HepG2 (cell line): ENCODE measurements around the gene MS4A10. TPM values are rescaled to one million over a fixed set of nuclear protein-coding genes. Genes with fewer than 3 reads are reported as not detected.

Experiments used
- ATAC-seq: fragments of 200-7000 bp; cut with Tn5 transposase; 3 replicates; pipeline ENCODE4 v1.9.1; 2020; ENCODE audit warnings: mild to moderate bottlenecking, moderate library complexity
- BruUV-seq: library from RNA; stranded (reverse); fragments of 400-500 nt; replicated peaks from 2 replicates; lab custom pipeline; 2021; lab: Mats Ljungman, UMichigan
- CTCF ChIA-PET: fragments of 300-600 bp; formaldehyde crosslinking; extraction: SDS; loops from one replicate; lab custom pipeline; 2021; ENCODE audit warnings: low total read pairs, inconsistent platforms, low intra/inter-chr PET ratio; lab: Yijun Ruan, JAX
- POLR2A ChIA-PET: fragments of 350-600 bp; sonication (Branson Sonifier 250); formaldehyde crosslinking; loops from one replicate; lab custom pipeline; 2020; ENCODE audit warnings: antibody characterized with exemption, inconsistent platforms; lab: Yijun Ruan, JAX
- DNase-seq: peaks from one replicate; pipeline ENCODE4 v3.0.0-alpha.2; 2015; ENCODE audit warnings: low spot score
- FAIRE-seq: peaks from 3 replicates; lab custom pipeline; 2011; peaks lifted over from hg19 to GRCh38; lab: Jason Lieb, UNC
- H2AFZ ChIP-seq: one replicate; pipeline ENCODE4 v1.6.1; 2011; ENCODE audit warnings: low read length, inconsistent platforms
- H3K27ac ChIP-seq: fragments of 300-600 bp; 3 replicates; pipeline ENCODE4 v1.8.0; 2011; ENCODE audit warnings: mixed run types, mild to moderate bottlenecking, mixed read lengths, low read length, inconsistent platforms; ENCODE audit not compliant: insufficient read depth; ENCODE audit errors: extremely low read length
- H3K27me3 ChIP-seq, 2 experiments: fragments of 200-600 bp in 1 of 2; 2 replicates in 1 of 2; 3 replicates in 1 of 2; pipeline versions ENCODE4 v1.6.0 to v1.8.0; 2011; ENCODE audit warnings: low read length in 2 of 2, mild to moderate bottlenecking in 2 of 2, moderate library complexity in 2 of 2, inconsistent platforms in 1 of 2; ENCODE audit not compliant: insufficient read depth in 2 of 2, control insufficient read depth in 1 of 2
- H3K36me3 ChIP-seq, 2 experiments: fragments of 200-600 bp in 1 of 2; replicated peaks in 1 of 2; 2 replicates in 1 of 2; 3 replicates in 1 of 2; pipeline versions ENCODE4 v1.5.1 to v1.8.0; 2011; ENCODE audit warnings: low read length in 2 of 2, inconsistent platforms in 1 of 2; ENCODE audit not compliant: insufficient read depth in 2 of 2, control insufficient read depth in 1 of 2
- H3K4me1 ChIP-seq: 2 replicates; pipeline ENCODE4 v1.5.1; 2012; ENCODE audit warnings: low read length, inconsistent platforms; ENCODE audit not compliant: insufficient read depth
- H3K4me2 ChIP-seq: 2 replicates; pipeline ENCODE4 v1.6.0; 2011; ENCODE audit warnings: low read depth, low read length, inconsistent platforms
- H3K4me3 ChIP-seq, 3 experiments: fragments of 200-600 bp in 1 of 3; sonication (generic), shearing (Covaris generic) in 1 of 3; replicated peaks in 1 of 3; 2 replicates each; pipeline ENCODE4 v1.5.1; 2011 to 2016; ENCODE audit warnings: low read length in 3 of 3, inconsistent platforms in 2 of 3, low read depth in 2 of 3, mild to moderate bottlenecking in 2 of 3, control low read depth in 1 of 3, mixed read lengths in 1 of 3; ENCODE audit not compliant: insufficient read depth in 1 of 3
- H3K79me2 ChIP-seq: one replicate; pipeline ENCODE4 v1.6.1; 2011; ENCODE audit warnings: low read length, inconsistent platforms; ENCODE audit not compliant: insufficient read depth
- H3K9ac ChIP-seq: 2 replicates; pipeline ENCODE4 v1.6.0; 2011; ENCODE audit warnings: mild to moderate bottlenecking, low read depth, low read length, inconsistent platforms; ENCODE audit not compliant: insufficient read depth
- H3K9me3 ChIP-seq: 2 replicates; pipeline ENCODE4 v1.5.1; 2012; ENCODE audit warnings: mild to moderate bottlenecking, low read length
- H4K20me1 ChIP-seq: 2 replicates; pipeline ENCODE4 v1.6.0; 2011; ENCODE audit warnings: inconsistent platforms, mild to moderate bottlenecking, low read length, moderate library complexity; ENCODE audit not compliant: insufficient read depth
- ATF1 ChIP-seq: IDR thresholded peaks from 2 replicates; pipeline ENCODE4 v1.6.1; 2016; ENCODE audit warnings: mild to moderate bottlenecking, control low read depth
- GABPA ChIP-seq, 2 experiments: IDR thresholded peaks; 2 replicates each; pipeline ENCODE4 v1.6.1; 2011 to 2016; ENCODE audit warnings: low read depth in 2 of 2, low read length in 1 of 2, missing biosample characterization in 1 of 2, missing genetic modification characterization in 1 of 2
- MEF2D ChIP-seq: sonication (generic); formaldehyde crosslinking; IDR thresholded peaks from 2 replicates; pipeline ENCODE4 v1.5.1; 2020; ENCODE audit warnings: mild to moderate bottlenecking, missing genetic modification reagents
- MTA3 ChIP-seq: sonication (generic); formaldehyde crosslinking; IDR thresholded peaks from 2 replicates; pipeline ENCODE4 v1.4.0; 2020; ENCODE audit warnings: missing genetic modification reagents
- SMARCE1 ChIP-seq: fragments of 450-650 bp; IDR thresholded peaks from 2 replicates; pipeline ENCODE4 v1.6.1; 2017; ENCODE audit warnings: borderline replicate concordance
- ZFP90 ChIP-seq: sonication (generic); formaldehyde crosslinking; IDR thresholded peaks from 2 replicates; pipeline ENCODE4 v1.8.0; 2022; ENCODE audit warnings: missing genetic modification reagents, mild to moderate bottlenecking, inconsistent platforms, borderline replicate concordance
- ZNF703 ChIP-seq: sonication (generic); formaldehyde crosslinking; IDR thresholded peaks from 2 replicates; pipeline ENCODE4 v1.5.1; 2020; ENCODE audit warnings: missing genetic modification reagents, mild to moderate bottlenecking, moderate library complexity, borderline replicate concordance
- ZNF720 ChIP-seq: sonication (generic); formaldehyde crosslinking; IDR thresholded peaks from 2 replicates; pipeline ENCODE4 v1.4.0; 2020; ENCODE audit warnings: missing genetic modification reagents
- ZNF724P ChIP-seq: sonication (generic); formaldehyde crosslinking; IDR thresholded peaks from 2 replicates; pipeline ENCODE4 v1.8.0; 2022; ENCODE audit warnings: missing genetic modification reagents, borderline replicate concordance
- WGBS: methylation state at CpG from one replicate; pipeline ENCODE4 v1.1.6; 2017; ENCODE audit warnings: low lambda C conversion rate; 5-methylcytosine and 5-hydroxymethylcytosine counted together
- in situ Hi-C: cut with HindIII; loops from 2 replicates; pipeline ENCODE4 v1.10.0; 2017; ENCODE audit warnings: low pct_unique_long_range_greater_than_20kb; ENCODE audit not compliant: extremely low pct_ligation_motif_present
- intact Hi-C: fragments of 100-400 bp; cut with micrococcal nuclease; formaldehyde crosslinking; loops from one replicate; pipeline ENCODE4 v1.10.0; 2022; ENCODE audit not compliant: unreplicated experiment
- polyA plus RNA-seq, 8 experiments: library from polyadenylated mRNA; depleted of rRNA in 3 of 8; stranded (reverse) in 7 of 8; unstranded in 1 of 8; fragments of >200 nt; fragmentation: Illumina TruSeq in 4 of 8; extraction: Trizol in 4 of 8; gene quantifications; 2 replicates each; pipeline versions ENCODE4 v1.2.1 to v1.2.3, GENCODE V29; 2011 to 2016; ENCODE audit warnings: low read depth in 4 of 8, missing spikeins in 1 of 8, mixed read lengths in 1 of 8; ENCODE audit not compliant: insufficient read depth in 1 of 8
- total RNA-seq, 5 experiments: library from RNA; depleted of rRNA; stranded (reverse); fragments of >200 nt; fragmentation: Illumina TruSeq; extraction: Trizol; gene quantifications; 2 replicates each; pipeline ENCODE4 v1.2.3, GENCODE V29; 2016; ENCODE audit warnings: low read depth in 1 of 5
- TF ChIP-seq, protein P1 (sequence below): sonication (generic); formaldehyde crosslinking; IDR thresholded peaks from 2 replicates; pipeline ENCODE4 v1.4.0; 2020; ENCODE audit warnings: missing genetic modification reagents
- TF ChIP-seq, protein P2 (sequence below): sonication (generic); formaldehyde crosslinking; conservative IDR thresholded peaks from 2 replicates; pipeline ENCODE4 v1.8.0; 2022; ENCODE audit warnings: mild to moderate bottlenecking, moderate library complexity, missing genetic modification reagents
- TF ChIP-seq, protein P3 (sequence below): conservative IDR thresholded peaks from 2 replicates; pipeline ENCODE4 v1.6.1; 2018; ENCODE audit warnings: missing genetic modification reagents
- TF ChIP-seq, protein P4 (sequence below): sonication (generic); formaldehyde crosslinking; IDR thresholded peaks from 2 replicates; pipeline ENCODE4 v1.5.1; 2020; ENCODE audit warnings: mild to moderate bottlenecking, missing genetic modification reagents
- TF ChIP-seq, protein P5 (sequence below): sonication (generic); formaldehyde crosslinking; IDR thresholded peaks from 2 replicates; pipeline ENCODE4 v1.4.0; 2020; ENCODE audit warnings: missing genetic modification reagents

MS4A10 gene
- total and polyA plus RNA-seq, 2 of the 13 experiments (the other 11 are each of a cell fraction or from before 2014, with no cell fraction given): not detected

DNA sequence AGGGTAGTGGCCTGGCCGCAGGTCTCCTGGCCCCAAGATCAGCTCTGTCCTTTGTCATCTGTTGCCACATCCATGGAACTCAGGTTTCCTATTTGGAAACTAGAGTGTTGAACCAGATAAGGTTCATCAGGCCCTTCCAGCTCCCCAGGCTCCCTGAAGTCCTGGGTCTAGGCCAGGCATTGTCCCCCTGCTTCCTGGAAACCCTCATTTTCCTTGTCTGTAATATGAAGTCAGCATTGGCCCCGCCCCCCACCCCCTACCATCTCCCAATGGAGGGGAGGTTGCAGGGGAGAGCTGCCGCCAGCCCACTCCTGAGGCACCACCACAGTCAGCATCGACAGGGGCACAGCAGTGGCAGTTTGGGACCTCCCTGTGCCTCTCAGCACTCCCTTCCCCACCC is 9.0 kb upstream of the MS4A10 start:
- Histone ChIP-seq H3K27me3 (peaks cover 0 to 28% of the 10 kb centered on the region in 2 experiments; a peak in 1 of 5 replicates), H4K20me1 (no peaks in the 10 kb centered on the region), H3K4me3 (no peak overlapping the region), H3K4me2 (no peak overlapping the region), H3K9me3 (no peaks in the 10 kb centered on the region), H3K4me1 (no peaks in the 10 kb centered on the region), H3K27ac (no peak overlapping the region), H2AFZ (no peak overlapping the region), H3K9ac (no peak overlapping the region), H3K79me2 (no peaks in the 10 kb centered on the region), H3K36me3 (no peaks in the 10 kb centered on the region)
- CTCF ChIA-PET: interaction anchor here (1.2 kb wide), 1 partner anchor 111 kb away, joined by 3 read pairs; no protein-coding TSS in a partner anchor
- no TSS peak for BruUV-seq
- POLR2A ChIA-PET: no interaction called here
- in situ Hi-C loops (no loop called here), intact Hi-C loops (loop anchor here (5.0 kb wide), 1 partner anchor 111 kb away; no protein-coding TSS in a partner anchor)
- WGBS: 42% methylated on average over 2 of the region's 4 CpGs
- no peak for FAIRE-seq
- ATAC-seq: no peak; the same call in 2 of the 3 replicates
- no peak for DNase-seq
- TF ChIP-seq, protein P1, sequence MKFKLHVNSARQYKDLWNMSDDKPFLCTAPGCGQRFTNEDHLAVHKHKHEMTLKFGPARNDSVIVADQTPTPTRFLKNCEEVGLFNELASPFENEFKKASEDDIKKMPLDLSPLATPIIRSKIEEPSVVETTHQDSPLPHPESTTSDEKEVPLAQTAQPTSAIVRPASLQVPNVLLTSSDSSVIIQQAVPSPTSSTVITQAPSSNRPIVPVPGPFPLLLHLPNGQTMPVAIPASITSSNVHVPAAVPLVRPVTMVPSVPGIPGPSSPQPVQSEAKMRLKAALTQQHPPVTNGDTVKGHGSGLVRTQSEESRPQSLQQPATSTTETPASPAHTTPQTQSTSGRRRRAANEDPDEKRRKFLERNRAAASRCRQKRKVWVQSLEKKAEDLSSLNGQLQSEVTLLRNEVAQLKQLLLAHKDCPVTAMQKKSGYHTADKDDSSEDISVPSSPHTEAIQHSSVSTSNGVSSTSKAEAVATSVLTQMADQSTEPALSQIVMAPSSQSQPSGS (CRISPR knock-in tag): no peak
- TF ChIP-seq, protein P2, sequence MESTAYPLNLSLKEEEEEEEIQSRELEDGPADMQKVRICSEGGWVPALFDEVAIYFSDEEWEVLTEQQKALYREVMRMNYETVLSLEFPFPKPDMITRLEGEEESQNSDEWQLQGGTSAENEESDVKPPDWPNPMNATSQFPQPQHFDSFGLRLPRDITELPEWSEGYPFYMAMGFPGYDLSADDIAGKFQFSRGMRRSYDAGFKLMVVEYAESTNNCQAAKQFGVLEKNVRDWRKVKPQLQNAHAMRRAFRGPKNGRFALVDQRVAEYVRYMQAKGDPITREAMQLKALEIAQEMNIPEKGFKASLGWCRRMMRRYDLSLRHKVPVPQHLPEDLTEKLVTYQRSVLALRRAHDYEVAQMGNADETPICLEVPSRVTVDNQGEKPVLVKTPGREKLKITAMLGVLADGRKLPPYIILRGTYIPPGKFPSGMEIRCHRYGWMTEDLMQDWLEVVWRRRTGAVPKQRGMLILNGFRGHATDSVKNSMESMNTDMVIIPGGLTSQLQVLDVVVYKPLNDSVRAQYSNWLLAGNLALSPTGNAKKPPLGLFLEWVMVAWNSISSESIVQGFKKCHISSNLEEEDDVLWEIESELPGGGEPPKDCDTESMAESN (CRISPR knock-in tag): no peak
- TF ChIP-seq, protein P3, sequence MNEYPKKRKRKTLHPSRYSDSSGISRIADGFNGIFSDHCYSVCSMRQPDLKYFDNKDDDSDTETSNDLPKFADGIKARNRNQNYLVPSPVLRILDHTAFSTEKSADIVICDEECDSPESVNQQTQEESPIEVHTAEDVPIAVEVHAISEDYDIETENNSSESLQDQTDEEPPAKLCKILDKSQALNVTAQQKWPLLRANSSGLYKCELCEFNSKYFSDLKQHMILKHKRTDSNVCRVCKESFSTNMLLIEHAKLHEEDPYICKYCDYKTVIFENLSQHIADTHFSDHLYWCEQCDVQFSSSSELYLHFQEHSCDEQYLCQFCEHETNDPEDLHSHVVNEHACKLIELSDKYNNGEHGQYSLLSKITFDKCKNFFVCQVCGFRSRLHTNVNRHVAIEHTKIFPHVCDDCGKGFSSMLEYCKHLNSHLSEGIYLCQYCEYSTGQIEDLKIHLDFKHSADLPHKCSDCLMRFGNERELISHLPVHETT (CRISPR knock-in tag): no peak
- TF ChIP-seq, protein P4, sequence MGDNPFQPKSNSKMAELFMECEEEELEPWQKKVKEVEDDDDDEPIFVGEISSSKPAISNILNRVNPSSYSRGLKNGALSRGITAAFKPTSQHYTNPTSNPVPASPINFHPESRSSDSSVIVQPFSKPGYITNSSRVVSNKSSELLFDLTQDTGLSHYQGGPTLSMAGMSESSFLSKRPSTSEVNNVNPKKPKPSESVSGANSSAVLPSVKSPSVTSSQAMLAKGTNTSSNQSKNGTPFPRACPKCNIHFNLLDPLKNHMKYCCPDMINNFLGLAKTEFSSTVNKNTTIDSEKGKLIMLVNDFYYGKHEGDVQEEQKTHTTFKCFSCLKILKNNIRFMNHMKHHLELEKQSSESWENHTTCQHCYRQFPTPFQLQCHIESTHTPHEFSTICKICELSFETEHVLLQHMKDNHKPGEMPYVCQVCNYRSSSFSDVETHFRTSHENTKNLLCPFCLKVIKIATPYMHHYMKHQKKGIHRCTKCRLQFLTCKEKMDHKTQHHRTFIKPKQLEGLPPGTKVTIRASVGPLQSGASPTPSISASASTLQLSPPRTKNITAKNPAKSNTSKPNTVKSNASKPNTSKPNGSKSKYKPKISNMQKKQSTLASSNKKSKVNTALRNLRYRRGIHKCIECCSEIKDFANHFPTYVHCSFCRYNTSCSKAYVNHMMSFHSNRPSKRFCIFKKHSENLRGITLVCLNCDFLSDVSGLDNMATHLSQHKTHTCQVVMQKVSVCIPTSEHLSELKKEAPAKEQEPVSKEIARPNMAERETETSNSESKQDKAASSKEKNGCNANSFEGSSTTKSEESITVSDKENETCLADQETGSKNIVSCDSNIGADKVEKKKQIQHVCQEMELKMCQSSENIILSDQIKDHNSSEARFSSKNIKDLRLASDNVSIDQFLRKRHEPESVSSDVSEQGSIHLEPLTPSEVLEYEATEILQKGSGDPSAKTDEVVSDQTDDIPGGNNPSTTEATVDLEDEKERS (CRISPR knock-in tag): no peak
- TF ChIP-seq ATF1 (no peak), ZNF720 (CRISPR knock-in tag) (no peak), ZFP90 (CRISPR knock-in tag) (no peak), MEF2D (CRISPR knock-in tag) (no peak), MTA3 (no peak), ZNF703 (CRISPR knock-in tag) (no peak), GABPA (IDR thresholded peaks at IDR 0.05; ENCODE audit: low read depth, low read length) (no peak), GABPA (CRISPR knock-in tag; IDR thresholded peaks at IDR 0.05; ENCODE audit: low read depth) (no peak), ZNF724P (no peak), SMARCE1 (no peak)
- TF ChIP-seq, protein P5, sequence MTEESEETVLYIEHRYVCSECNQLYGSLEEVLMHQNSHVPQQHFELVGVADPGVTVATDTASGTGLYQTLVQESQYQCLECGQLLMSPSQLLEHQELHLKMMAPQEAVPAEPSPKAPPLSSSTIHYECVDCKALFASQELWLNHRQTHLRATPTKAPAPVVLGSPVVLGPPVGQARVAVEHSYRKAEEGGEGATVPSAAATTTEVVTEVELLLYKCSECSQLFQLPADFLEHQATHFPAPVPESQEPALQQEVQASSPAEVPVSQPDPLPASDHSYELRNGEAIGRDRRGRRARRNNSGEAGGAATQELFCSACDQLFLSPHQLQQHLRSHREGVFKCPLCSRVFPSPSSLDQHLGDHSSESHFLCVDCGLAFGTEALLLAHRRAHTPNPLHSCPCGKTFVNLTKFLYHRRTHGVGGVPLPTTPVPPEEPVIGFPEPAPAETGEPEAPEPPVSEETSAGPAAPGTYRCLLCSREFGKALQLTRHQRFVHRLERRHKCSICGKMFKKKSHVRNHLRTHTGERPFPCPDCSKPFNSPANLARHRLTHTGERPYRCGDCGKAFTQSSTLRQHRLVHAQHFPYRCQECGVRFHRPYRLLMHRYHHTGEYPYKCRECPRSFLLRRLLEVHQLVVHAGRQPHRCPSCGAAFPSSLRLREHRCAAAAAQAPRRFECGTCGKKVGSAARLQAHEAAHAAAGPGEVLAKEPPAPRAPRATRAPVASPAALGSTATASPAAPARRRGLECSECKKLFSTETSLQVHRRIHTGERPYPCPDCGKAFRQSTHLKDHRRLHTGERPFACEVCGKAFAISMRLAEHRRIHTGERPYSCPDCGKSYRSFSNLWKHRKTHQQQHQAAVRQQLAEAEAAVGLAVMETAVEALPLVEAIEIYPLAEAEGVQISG: no peak
